Hepatocyte (in vitro differentiated cells): Measurements from ENCODE around the gene ZNF541. TPM values are rescaled to one million over a fixed set of nuclear protein-coding genes. Genes with fewer than 3 reads are reported as not detected.
A peak's percentile ranks its signal among the peaks of the same experiment; 100 is the strongest.

Source experiments
- DNase-seq: peaks from one replicate; pipeline ENCODE4 v3.0.0-alpha.2; 2016; ENCODE audit warnings: low spot score
- H2AFZ ChIP-seq: fragments of 200-600 bp; sonication (generic); 2 replicates; pipeline ENCODE4 v1.6.0; 2016; ENCODE audit warnings: antibody characterized with exemption, mild to moderate bottlenecking
- H3K27ac ChIP-seq: fragments of 200-600 bp; sonication (generic); 2 replicates; pipeline ENCODE4 v1.5.1; 2016; ENCODE audit warnings: mild to moderate bottlenecking
- H3K27me3 ChIP-seq: fragments of 200-600 bp; sonication (generic); 2 replicates; pipeline ENCODE4 v1.6.1; 2016
- H3K36me3 ChIP-seq: fragments of 200-600 bp; sonication (generic); replicated peaks from 2 replicates; pipeline ENCODE4 v1.5.1; 2016; ENCODE audit warnings: low read depth; ENCODE audit not compliant: insufficient read depth
- H3K4me1 ChIP-seq: fragments of 200-600 bp; sonication (generic); 2 replicates; pipeline ENCODE4 v1.5.1; 2016; ENCODE audit warnings: mild to moderate bottlenecking, moderate library complexity; ENCODE audit not compliant: insufficient read depth
- H3K4me2 ChIP-seq: fragments of 200-600 bp; sonication (generic); 2 replicates; pipeline ENCODE4 v1.6.0; 2016
- H3K4me3 ChIP-seq: fragments of 200-600 bp; sonication (generic); 2 replicates; pipeline ENCODE4 v1.5.1; 2016; ENCODE audit warnings: mild to moderate bottlenecking
- H3K79me2 ChIP-seq: fragments of 200-600 bp; sonication (generic); 2 replicates; pipeline ENCODE4 v1.6.0; 2017; ENCODE audit warnings: mild to moderate bottlenecking
- H3K9me2 ChIP-seq: fragments of 200-600 bp; sonication (generic); replicated peaks from 2 replicates; pipeline ENCODE4 v1.6.0; 2017; ENCODE audit warnings: mild to moderate bottlenecking; ENCODE audit not compliant: insufficient read depth
- H3K9me3 ChIP-seq: fragments of 200-600 bp; sonication (generic); 2 replicates; pipeline ENCODE4 v1.5.1; 2016; ENCODE audit warnings: low read depth, mild to moderate bottlenecking
- H4K20me1 ChIP-seq: fragments of 200-600 bp; sonication (generic); 2 replicates; pipeline ENCODE4 v1.6.0; 2016; ENCODE audit warnings: mild to moderate bottlenecking; ENCODE audit not compliant: insufficient read depth, poor library complexity, severe bottlenecking
- EZH2 ChIP-seq: fragments of 200-600 bp; sonication (generic); IDR thresholded peaks from 2 replicates; pipeline ENCODE4 v1.6.1; 2016; ENCODE audit warnings: antibody characterized with exemption, mild to moderate bottlenecking, borderline replicate concordance
- EZH2phosphoT487 ChIP-seq: fragments of 200-600 bp; sonication (generic); IDR thresholded peaks from one replicate; pipeline ENCODE4 v1.6.1; 2018; ENCODE audit warnings: antibody characterized with exemption, mild to moderate bottlenecking, low read depth, moderate library complexity; ENCODE audit not compliant: unreplicated experiment, severe bottlenecking
- WGBS: methylation state at CpG from one replicate; pipeline ENCODE4 v1.1.6; 2016; ENCODE audit warnings: low lambda C conversion rate; ENCODE audit errors: missing lambda C conversion rate; 5-methylcytosine and 5-hydroxymethylcytosine counted together
- polyA plus RNA-seq: library from polyadenylated mRNA; unstranded; fragments of >200 nt; fragmentation: Nextera tagmentation; extraction: Ambion mirVana; gene quantifications from 2 replicates; pipeline ENCODE4 v1.2.1, GENCODE V29; 2016
- total RNA-seq: library from RNA; depleted of rRNA; stranded (reverse); fragments of >200 nt; gene quantifications from 2 replicates; pipeline ENCODE4 v1.2.3, GENCODE V29; 2014
- TF ChIP-seq, protein P1 (sequence below): fragments of 200-600 bp; sonication (generic); IDR thresholded peaks from 2 replicates; pipeline ENCODE4 v1.5.1; 2016; ENCODE audit warnings: antibody characterized with exemption, mild to moderate bottlenecking; ENCODE audit not compliant: poor library complexity

The ZNF541 gene
- total and polyA plus RNA-seq, 2 experiments from 2014 or later: 0.05 to 0.43 TPM

DNA sequence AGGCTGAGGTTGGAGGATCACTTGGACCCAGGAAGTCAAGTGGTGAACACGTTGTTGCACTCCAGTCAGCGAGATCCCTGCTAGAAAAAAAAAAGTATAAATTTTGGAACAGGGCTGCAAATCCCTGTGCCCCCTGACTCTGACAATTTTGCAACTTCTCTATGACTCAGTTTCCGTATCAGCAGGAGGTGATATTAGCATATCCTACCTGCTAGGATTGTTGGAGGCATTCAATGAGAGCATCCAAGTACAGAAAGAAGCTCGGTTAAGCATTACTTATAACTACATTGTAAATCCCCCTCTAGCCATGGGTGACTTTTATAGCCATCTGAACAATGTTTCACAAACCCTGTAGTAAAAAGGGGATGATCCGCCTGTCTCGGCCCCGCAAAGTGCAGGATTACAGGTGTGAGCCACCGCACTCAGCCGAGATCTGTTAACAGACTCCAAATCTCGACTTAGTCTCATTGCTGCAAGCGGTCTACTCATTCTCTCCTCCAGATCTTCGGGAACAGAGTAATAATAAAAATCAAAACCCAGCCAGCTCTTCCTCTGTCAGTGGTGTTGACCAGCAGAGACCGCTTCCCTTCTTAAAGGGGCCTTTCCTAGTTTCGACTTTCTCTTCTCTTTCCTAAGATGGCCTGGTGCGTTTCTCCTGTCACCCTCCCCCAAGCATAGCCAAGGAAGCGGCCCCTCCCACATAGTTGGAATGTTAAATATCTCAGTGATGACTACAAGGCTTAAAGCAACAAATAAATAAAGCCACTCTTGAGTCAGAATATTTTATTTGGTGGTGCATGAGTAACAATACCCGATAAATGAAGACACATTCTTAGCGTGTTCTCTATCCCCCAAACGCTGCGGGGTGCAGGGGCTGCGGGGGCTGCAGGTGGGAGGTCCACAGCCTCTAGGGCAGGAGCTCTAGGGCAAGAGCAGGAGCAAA lies 25.7 kb upstream of the ZNF541 start:
- Histone ChIP-seq H4K20me1 (no peaks in the 10 kb centered on the region), H3K9me2 (no peaks in the 10 kb centered on the region), H3K27me3 (no peaks in the 10 kb centered on the region), H3K4me1 (peaks cover 12% of the 10 kb centered on the region), H3K4me2 (peak overlapping the region; percentile 76), H3K9me3 (no peaks in the 10 kb centered on the region), H2AFZ (peak overlapping the region; percentile 40), H3K27ac (peak overlapping the region; percentile 78), H3K36me3 (no peaks in the 10 kb centered on the region), H3K79me2 (no peaks in the 10 kb centered on the region), H3K4me3 (peak overlapping the region; percentile 2)
- peak; percentile 90 for DNase-seq
- 10% methylated on average over 21 of the region's 21 CpGs for WGBS
- TF ChIP-seq, protein P1, sequence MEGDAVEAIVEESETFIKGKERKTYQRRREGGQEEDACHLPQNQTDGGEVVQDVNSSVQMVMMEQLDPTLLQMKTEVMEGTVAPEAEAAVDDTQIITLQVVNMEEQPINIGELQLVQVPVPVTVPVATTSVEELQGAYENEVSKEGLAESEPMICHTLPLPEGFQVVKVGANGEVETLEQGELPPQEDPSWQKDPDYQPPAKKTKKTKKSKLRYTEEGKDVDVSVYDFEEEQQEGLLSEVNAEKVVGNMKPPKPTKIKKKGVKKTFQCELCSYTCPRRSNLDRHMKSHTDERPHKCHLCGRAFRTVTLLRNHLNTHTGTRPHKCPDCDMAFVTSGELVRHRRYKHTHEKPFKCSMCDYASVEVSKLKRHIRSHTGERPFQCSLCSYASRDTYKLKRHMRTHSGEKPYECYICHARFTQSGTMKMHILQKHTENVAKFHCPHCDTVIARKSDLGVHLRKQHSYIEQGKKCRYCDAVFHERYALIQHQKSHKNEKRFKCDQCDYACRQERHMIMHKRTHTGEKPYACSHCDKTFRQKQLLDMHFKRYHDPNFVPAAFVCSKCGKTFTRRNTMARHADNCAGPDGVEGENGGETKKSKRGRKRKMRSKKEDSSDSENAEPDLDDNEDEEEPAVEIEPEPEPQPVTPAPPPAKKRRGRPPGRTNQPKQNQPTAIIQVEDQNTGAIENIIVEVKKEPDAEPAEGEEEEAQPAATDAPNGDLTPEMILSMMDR: no peak
- no peak for TF ChIP-seq EZH2phosphoT487
- TF ChIP-seq EZH2: no peak

DNA sequence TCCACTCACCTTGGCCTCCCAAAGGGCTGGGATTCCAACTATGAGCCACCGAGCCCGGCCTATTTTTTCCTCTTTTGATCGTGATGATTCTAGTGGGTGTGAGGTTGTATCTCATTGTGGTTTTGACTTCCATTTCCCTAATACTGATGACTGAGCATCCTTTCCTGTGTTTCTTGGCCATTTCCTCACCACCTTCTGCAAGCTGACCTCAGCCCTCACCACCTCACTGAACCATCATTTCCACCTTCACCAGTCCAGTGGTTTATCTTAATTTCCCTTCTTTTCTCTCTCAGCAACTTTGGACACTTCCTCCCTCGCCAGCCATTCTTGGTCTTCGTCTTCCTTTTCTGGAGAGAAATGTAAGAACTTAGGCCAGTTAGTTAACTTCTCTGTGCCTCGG lies 23.0 kb upstream of the ZNF541 start:
- Histone ChIP-seq H3K9me2 (no peaks in the 10 kb centered on the region), H3K79me2 (no peaks in the 10 kb centered on the region), H3K36me3 (no peaks in the 10 kb centered on the region), H3K4me2 (no peak overlapping the region), H2AFZ (no peak overlapping the region), H4K20me1 (no peaks in the 10 kb centered on the region), H3K27me3 (no peaks in the 10 kb centered on the region), H3K27ac (no peak overlapping the region), H3K4me1 (peaks cover 8% of the 10 kb centered on the region), H3K4me3 (no peak overlapping the region), H3K9me3 (no peaks in the 10 kb centered on the region)
- WGBS: 96% methylated on average over 6 of the region's 6 CpGs
- no peak for DNase-seq
- TF ChIP-seq EZH2: no peak
- TF ChIP-seq, protein P1: no peak
- no peak for TF ChIP-seq EZH2phosphoT487

DNA sequence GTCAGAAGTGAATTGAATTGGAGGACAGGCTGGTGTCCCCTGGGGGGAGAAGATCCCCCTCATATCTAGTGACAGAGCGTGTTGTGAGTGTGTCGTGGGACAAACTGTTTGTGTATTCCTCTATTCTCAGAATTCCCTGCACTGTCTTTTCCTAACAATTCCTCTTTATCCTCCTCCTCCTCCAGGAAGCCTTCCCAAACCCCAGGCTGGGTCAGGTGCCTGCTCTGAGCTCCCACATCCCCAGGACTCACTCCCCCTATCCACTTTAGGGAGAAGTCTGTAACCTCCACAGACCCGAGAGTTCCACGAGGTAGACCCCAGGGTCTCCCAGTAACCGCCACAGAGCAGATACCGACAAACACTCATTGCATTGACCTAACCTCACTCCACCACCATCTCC lies 20.9 kb upstream of the ZNF541 start:
- Histone ChIP-seq H3K9me3 (no peaks in the 10 kb centered on the region), H3K27ac (no peak overlapping the region), H3K79me2 (no peaks in the 10 kb centered on the region), H4K20me1 (no peaks in the 10 kb centered on the region), H2AFZ (no peak overlapping the region), H3K36me3 (no peaks in the 10 kb centered on the region), H3K27me3 (no peaks in the 10 kb centered on the region), H3K4me1 (no peaks in the 10 kb centered on the region), H3K4me3 (no peak overlapping the region), H3K9me2 (no peaks in the 10 kb centered on the region), H3K4me2 (no peak overlapping the region)
- DNase-seq: no peak
- TF ChIP-seq, protein P1: no peak
- no peak for TF ChIP-seq EZH2phosphoT487
- no peak for TF ChIP-seq EZH2
- 91% methylated on average over 6 of the region's 6 CpGs for WGBS
